GM13976 (cell line): ENCODE results near the gene PALB2.
A peak's percentile ranks its signal among the peaks of the same experiment; 100 is the strongest.

Source experiments
- DNase-seq: peaks from one replicate; pipeline ENCODE4 v3.0.0; 2012; ENCODE audit warnings: low spot score
- CTCF ChIP-seq: IDR thresholded peaks from 2 replicates; pipeline ENCODE4 v1.5.1; 2012; ENCODE audit warnings: borderline replicate concordance, mild to moderate bottlenecking; ENCODE audit not compliant: insufficient read depth; ENCODE audit errors: extremely low read depth, missing control alignments, control extremely low read depth
- in situ Hi-C: fragments of 300-500 bp; cut with MboI; formaldehyde crosslinking; loops from one replicate; pipeline ENCODE4 v1.12.0; 2022; ENCODE audit warnings: low sequenced_read_pairs, mixed read lengths, inconsistent platforms; ENCODE audit not compliant: unreplicated experiment

The PALB2 gene

DNA sequence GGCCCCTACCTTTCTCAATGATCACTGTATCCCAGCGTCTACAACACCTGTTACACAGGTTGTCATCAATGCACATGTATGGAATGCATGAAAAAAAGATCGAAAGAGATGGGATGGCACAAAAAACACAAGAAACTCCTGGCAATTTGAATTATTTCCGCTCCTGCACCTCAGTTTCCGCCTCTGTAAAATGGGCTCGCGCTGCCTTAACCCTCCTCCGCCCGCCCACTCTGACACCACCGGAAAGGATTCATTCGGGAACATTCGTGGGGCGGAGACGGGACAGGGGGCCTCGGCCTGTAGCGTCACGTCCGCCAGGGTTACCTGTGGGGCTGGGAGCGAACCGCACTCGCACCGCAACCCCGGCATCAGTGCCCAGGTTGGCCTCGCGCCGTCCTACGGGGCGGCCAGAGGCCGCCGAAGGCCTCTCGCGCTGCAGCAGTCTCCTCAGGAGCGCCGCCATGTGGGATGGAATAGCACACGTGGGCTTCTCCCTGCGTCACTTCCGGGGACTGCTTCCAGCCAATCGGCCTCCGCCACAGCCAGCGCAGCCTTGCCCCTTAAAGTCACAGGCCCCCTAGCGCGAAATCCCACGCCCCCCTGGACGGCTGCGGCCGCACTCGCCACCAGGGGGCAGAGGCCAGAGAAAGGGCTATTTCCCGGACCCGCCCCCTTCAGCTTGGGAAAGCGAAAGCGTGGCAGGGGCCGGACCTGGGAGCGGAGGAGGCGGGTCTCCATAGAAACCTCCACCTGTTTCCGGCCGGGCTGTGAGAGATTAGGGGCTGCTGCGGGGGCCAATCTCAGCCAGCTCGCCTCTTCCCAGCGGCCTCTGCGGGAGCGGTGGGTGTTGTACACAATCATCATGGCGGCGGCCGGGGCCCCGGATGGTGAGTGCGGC lies 84.0 kb downstream of the PALB2 start, which contains the start of the genes EARS2 and UBFD1:
Gene EARS2, minus strand, starts transcription at position 470 of the 898 bp plus-strand sequence. Its CDS starts 7 bp downstream, at position 463.
Gene UBFD1, plus strand, starts transcription at position 847 of the 898 bp plus-strand sequence. Its CDS starts 16 bp downstream, at position 863.
- DNase-seq = peak; percentile 97
- TF ChIP-seq CTCF = peak; percentile 96
- in situ Hi-C loops = no loop called here

GRCh38 chr16:23554536-23554935 lies 86.6 kb downstream of the PALB2 start:
- in situ Hi-C loops = no loop called here
- TF ChIP-seq CTCF = no peak
- no peak for DNase-seq
